C4-2B (cell line): ENCODE data around the gene TTC39B.

ENCODE experiments used
- ZFX ChIP-seq: fragments of 450-650 bp; IDR thresholded peaks from 2 replicates; pipeline ENCODE4 v1.6.1; 2017
- TF ChIP-seq, protein P1 (sequence below): fragments of 450-650 bp; conservative IDR thresholded peaks from 2 replicates; pipeline ENCODE4 v1.5.1; 2017; ENCODE audit warnings: mild to moderate bottlenecking

DNA sequence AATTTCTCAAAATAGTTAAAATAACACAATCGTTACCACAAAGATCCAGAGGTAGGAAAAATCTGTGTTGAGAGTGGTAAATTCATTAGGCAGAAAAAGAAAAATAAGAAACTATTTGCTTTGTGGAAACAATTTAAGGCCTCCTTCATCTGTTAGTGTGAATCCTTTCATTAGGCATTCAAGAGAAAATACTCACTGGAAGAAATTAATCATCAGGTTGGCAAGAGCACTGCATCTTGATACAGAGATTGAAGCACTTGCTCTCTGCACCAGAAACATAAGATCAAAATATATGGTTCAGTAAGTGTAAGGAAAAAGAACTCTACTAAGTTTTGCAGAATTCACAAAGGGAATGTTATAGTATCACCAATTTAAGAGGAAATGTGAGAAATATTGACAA, 44.4 kb downstream of the TTC39B start:
- TF ChIP-seq, protein P1, sequence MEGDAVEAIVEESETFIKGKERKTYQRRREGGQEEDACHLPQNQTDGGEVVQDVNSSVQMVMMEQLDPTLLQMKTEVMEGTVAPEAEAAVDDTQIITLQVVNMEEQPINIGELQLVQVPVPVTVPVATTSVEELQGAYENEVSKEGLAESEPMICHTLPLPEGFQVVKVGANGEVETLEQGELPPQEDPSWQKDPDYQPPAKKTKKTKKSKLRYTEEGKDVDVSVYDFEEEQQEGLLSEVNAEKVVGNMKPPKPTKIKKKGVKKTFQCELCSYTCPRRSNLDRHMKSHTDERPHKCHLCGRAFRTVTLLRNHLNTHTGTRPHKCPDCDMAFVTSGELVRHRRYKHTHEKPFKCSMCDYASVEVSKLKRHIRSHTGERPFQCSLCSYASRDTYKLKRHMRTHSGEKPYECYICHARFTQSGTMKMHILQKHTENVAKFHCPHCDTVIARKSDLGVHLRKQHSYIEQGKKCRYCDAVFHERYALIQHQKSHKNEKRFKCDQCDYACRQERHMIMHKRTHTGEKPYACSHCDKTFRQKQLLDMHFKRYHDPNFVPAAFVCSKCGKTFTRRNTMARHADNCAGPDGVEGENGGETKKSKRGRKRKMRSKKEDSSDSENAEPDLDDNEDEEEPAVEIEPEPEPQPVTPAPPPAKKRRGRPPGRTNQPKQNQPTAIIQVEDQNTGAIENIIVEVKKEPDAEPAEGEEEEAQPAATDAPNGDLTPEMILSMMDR = no peak
- TF ChIP-seq ZFX = no peak
